ENCODE measurements around the gene FAM193A. TPM values are rescaled to one million over a fixed set of nuclear protein-coding genes. Genes with fewer than 3 reads are reported as not detected.

Gene FAM193A
- polyA plus RNA-seq, 1 of the 3 experiments (the other 2 are of a cell fraction) = 9.2 TPM

DNA sequence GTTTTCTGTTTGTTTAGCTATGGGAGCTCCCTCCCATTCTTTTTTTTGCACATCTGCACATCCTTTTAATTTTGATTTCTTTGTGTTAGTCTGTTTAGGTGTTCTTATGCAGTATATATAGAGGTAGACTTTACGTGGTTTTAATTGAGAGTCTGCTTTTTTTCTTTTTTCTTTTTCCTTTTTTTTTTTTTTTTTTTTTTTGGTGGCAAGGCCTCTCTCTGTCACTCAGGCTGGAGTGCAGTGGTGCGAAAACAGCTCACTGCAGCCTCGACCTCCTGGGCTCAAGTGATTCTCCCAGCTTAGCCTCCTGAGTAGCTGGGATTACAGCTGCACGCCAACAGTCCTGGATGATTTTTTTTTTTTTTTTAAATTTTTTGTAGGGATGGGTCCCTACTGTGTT is 68.2 kb downstream of the FAM193A start:
- no peaks in the 10 kb centered on the region for H3K9me2 ChIP-seq
- H3K79me2 ChIP-seq (ENCODE audit: insufficient read depth) = peaks cover 100% of the 10 kb centered on the region
- POLR2A ChIA-PET = no interaction called here
- H3K4me2 ChIP-seq = no peak overlapping the region
- H3K4me3 ChIP-seq (ENCODE audit: low read depth in 2 of 2, low read length in 1 of 2) = no peak overlapping the region
- CTCF ChIA-PET = no interaction called here
- no peak for DNase-seq
- 95% methylated on average over 4 of the region's 4 CpGs for WGBS (ENCODE audit: low lambda C conversion rate)
- no peak overlapping the region for H3K27ac ChIP-seq (ENCODE audit: low read depth in 2 of 2, low read length in 1 of 2)
- H4K20me1 ChIP-seq (ENCODE audit: insufficient read depth) = peaks cover 78% of the 10 kb centered on the region
- TF ChIP-seq, protein P1, sequence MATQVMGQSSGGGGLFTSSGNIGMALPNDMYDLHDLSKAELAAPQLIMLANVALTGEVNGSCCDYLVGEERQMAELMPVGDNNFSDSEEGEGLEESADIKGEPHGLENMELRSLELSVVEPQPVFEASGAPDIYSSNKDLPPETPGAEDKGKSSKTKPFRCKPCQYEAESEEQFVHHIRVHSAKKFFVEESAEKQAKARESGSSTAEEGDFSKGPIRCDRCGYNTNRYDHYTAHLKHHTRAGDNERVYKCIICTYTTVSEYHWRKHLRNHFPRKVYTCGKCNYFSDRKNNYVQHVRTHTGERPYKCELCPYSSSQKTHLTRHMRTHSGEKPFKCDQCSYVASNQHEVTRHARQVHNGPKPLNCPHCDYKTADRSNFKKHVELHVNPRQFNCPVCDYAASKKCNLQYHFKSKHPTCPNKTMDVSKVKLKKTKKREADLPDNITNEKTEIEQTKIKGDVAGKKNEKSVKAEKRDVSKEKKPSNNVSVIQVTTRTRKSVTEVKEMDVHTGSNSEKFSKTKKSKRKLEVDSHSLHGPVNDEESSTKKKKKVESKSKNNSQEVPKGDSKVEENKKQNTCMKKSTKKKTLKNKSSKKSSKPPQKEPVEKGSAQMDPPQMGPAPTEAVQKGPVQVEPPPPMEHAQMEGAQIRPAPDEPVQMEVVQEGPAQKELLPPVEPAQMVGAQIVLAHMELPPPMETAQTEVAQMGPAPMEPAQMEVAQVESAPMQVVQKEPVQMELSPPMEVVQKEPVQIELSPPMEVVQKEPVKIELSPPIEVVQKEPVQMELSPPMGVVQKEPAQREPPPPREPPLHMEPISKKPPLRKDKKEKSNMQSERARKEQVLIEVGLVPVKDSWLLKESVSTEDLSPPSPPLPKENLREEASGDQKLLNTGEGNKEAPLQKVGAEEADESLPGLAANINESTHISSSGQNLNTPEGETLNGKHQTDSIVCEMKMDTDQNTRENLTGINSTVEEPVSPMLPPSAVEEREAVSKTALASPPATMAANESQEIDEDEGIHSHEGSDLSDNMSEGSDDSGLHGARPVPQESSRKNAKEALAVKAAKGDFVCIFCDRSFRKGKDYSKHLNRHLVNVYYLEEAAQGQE (IDR thresholded peaks at IDR 0.05; ENCODE audit: low read depth, low read length) = no peak
- TF ChIP-seq, protein P2, sequence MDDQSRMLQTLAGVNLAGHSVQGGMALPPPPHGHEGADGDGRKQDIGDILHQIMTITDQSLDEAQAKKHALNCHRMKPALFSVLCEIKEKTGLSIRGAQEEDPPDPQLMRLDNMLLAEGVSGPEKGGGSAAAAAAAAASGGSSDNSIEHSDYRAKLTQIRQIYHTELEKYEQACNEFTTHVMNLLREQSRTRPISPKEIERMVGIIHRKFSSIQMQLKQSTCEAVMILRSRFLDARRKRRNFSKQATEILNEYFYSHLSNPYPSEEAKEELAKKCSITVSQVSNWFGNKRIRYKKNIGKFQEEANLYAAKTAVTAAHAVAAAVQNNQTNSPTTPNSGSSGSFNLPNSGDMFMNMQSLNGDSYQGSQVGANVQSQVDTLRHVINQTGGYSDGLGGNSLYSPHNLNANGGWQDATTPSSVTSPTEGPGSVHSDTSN (IDR thresholded peaks at IDR 0.05) = no peak
- TF ChIP-seq MEF2A (IDR thresholded peaks at IDR 0.05; ENCODE audit: borderline replicate concordance, low read depth) (no peak), TCF12 (IDR thresholded peaks at IDR 0.05) (no peak), FOXM1 (IDR thresholded peaks at IDR 0.05; ENCODE audit: low read depth) (no peak), RXRA (IDR thresholded peaks at IDR 0.05; ENCODE audit: borderline replicate concordance, low read depth) (no peak), TEAD4 (IDR thresholded peaks at IDR 0.05; ENCODE audit: borderline replicate concordance, insufficient read depth) (no peak), GATA2 (CRISPR knock-in tag; IDR thresholded peaks at IDR 0.05) (no peak), CHD2 (IDR thresholded peaks at IDR 0.05; ENCODE audit: low read length, partially characterized antibody) (no peak), EP300 (IDR thresholded peaks at IDR 0.05; ENCODE audit: borderline replicate concordance in 1 of 2, low read depth in 1 of 2, low read length in 1 of 2) (no peak), SMC3 (IDR thresholded peaks at IDR 0.05; ENCODE audit: low read depth, low read length) (no peak), MXI1 (IDR thresholded peaks at IDR 0.05; ENCODE audit: low read depth, low read length) (no peak)
- TF ChIP-seq, protein P3, sequence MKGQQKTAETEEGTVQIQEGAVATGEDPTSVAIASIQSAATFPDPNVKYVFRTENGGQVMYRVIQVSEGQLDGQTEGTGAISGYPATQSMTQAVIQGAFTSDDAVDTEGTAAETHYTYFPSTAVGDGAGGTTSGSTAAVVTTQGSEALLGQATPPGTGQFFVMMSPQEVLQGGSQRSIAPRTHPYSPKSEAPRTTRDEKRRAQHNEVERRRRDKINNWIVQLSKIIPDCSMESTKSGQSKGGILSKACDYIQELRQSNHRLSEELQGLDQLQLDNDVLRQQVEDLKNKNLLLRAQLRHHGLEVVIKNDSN (IDR thresholded peaks at IDR 0.05; ENCODE audit: borderline replicate concordance, low read depth) = no peak
- TF ChIP-seq, protein P4, sequence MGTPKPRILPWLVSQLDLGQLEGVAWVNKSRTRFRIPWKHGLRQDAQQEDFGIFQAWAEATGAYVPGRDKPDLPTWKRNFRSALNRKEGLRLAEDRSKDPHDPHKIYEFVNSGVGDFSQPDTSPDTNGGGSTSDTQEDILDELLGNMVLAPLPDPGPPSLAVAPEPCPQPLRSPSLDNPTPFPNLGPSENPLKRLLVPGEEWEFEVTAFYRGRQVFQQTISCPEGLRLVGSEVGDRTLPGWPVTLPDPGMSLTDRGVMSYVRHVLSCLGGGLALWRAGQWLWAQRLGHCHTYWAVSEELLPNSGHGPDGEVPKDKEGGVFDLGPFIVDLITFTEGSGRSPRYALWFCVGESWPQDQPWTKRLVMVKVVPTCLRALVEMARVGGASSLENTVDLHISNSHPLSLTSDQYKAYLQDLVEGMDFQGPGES (IDR thresholded peaks at IDR 0.05; ENCODE audit: low read depth, low read length) = no peak
- no peak overlapping the region for H3K9ac ChIP-seq
- H3K9me3 ChIP-seq = no peaks in the 10 kb centered on the region
- no peaks in the 10 kb centered on the region for H3K27me3 ChIP-seq (ENCODE audit: insufficient read depth)
- peaks cover 0 to 13% of the 10 kb centered on the region in 2 experiments; a peak in 1 of 4 replicates for H3K4me1 ChIP-seq (ENCODE audit: control insufficient read depth in 1 of 2, insufficient read depth in 2 of 2, low read depth in 1 of 2, low read length in 1 of 2)
- peaks cover 0 to 14% of the 10 kb centered on the region in 2 experiments for H3K36me3 ChIP-seq (replicated peaks in 1 of 2; ENCODE audit: control insufficient read depth in 1 of 2, insufficient read depth in 2 of 2, low read length in 1 of 2)
- no peaks in the 10 kb centered on the region for H3F3A ChIP-seq (replicated peaks; ENCODE audit: insufficient read depth)
- no peak overlapping the region for H2AFZ ChIP-seq (ENCODE audit: low read depth)

All from SK-N-SH (cell line).